A549 (cell line): Measurements from ENCODE around the gene SMOC1.

Source experiments
- BHLHE40 ChIP-seq: IDR thresholded peaks from 2 replicates; pipeline ENCODE4 v1.6.1; 2012; ENCODE audit warnings: low read depth, low read length, inconsistent platforms
- CEBPB ChIP-seq, 2 experiments: fragments of >200 bp in 1 of 2; sonication (Bioruptor Twin) in 1 of 2; formaldehyde crosslinking in 1 of 2; IDR thresholded peaks; 2 replicates each; pipeline ENCODE4 v1.6.1; 2012 to 2016
- CTCF ChIP-seq: fragments of >200 bp; sonication (Bioruptor Twin); formaldehyde crosslinking; IDR thresholded peaks from 3 replicates; pipeline ENCODE4 v1.5.1; 2016
- EP300 ChIP-seq, 2 experiments: fragments of >200 bp; sonication (Bioruptor Twin); formaldehyde crosslinking; IDR thresholded peaks; 2 replicates in 1 of 2; 3 replicates in 1 of 2; pipeline ENCODE4 v1.6.1; 2016 to 2017
- HDAC2 ChIP-seq: fragments of 200-600 bp; sonication (generic); IDR thresholded peaks from 2 replicates; pipeline ENCODE4 v1.6.1; 2016
- HMGXB4 ChIP-seq: fragments of 250-450 bp; sonication (Bioruptor Pico); IDR thresholded peaks from 2 replicates; pipeline ENCODE4 v1.5.0; 2021; ENCODE audit warnings: mild to moderate bottlenecking, moderate library complexity, borderline replicate concordance
- KDM1A ChIP-seq: fragments of 200-600 bp; sonication (generic); IDR thresholded peaks from 2 replicates; pipeline ENCODE4 v1.6.1; 2016; ENCODE audit warnings: low read depth, mild to moderate bottlenecking
- MAFK ChIP-seq: fragments of 450-650 bp; IDR thresholded peaks from 2 replicates; pipeline ENCODE4 v1.6.1; 2014; ENCODE audit not compliant: partially characterized antibody
- MAX ChIP-seq: IDR thresholded peaks from 2 replicates; pipeline ENCODE4 v1.6.1; 2012
- NPAS2 ChIP-seq: fragments of 250-450 bp; sonication (Bioruptor Pico); IDR thresholded peaks from 2 replicates; pipeline ENCODE4 v1.8.0; 2022; ENCODE audit warnings: mild to moderate bottlenecking, moderate library complexity, borderline replicate concordance
- POLR2A ChIP-seq: IDR thresholded peaks from 2 replicates; pipeline ENCODE4 v1.6.1; 2012; ENCODE audit warnings: mild to moderate bottlenecking, low read length
- POLR2AphosphoS2 ChIP-seq: conservative IDR thresholded peaks from 2 replicates; pipeline ENCODE4 v1.6.1; 2012; ENCODE audit warnings: low read length, improper control_type of control experiment, inconsistent platforms
- SREBF2 ChIP-seq: fragments of 450-650 bp; IDR thresholded peaks from 2 replicates; pipeline ENCODE4 v1.6.1; 2014; ENCODE audit warnings: mild to moderate bottlenecking, moderate library complexity
- TF ChIP-seq, protein P1 (sequence below): fragments of >200 bp; sonication (Bioruptor Twin); formaldehyde crosslinking; IDR thresholded peaks from 3 replicates; pipeline ENCODE4 v1.6.1; 2016

- TF ChIP-seq POLR2AphosphoS2 (no peak), CTCF (no peak), BHLHE40 (no peak), POLR2A (no peak), MAFK (no peak), NPAS2 (CRISPR knock-in tag) (no peak), HMGXB4 (no peak), CEBPB (IDR thresholded peaks at IDR 0.05) (no peak), KDM1A (no peak), EP300 (IDR thresholded peaks at IDR 0.05) (no peak), HDAC2 (no peak), SREBF2 (no peak), MAX (no peak)
- TF ChIP-seq, protein P1, sequence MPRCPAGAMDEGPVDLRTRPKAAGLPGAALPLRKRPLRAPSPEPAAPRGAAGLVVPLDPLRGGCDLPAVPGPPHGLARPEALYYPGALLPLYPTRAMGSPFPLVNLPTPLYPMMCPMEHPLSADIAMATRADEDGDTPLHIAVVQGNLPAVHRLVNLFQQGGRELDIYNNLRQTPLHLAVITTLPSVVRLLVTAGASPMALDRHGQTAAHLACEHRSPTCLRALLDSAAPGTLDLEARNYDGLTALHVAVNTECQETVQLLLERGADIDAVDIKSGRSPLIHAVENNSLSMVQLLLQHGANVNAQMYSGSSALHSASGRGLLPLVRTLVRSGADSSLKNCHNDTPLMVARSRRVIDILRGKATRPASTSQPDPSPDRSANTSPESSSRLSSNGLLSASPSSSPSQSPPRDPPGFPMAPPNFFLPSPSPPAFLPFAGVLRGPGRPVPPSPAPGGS = no peak
Observed at GRCh38 chr14:70036665-70037064, 157.4 kb downstream of the SMOC1 start.
